Stimulated activated CD4-positive, alpha-beta T cell treated with anti-CD3 and anti-CD28 coated beads, Interleukin-1b, Interleukin-23, amount 100 ng/mL, for 48 hours (primary cell): ENCODE results near the gene BICDL2.
A peak's percentile ranks its signal among the peaks of the same experiment; 100 is the strongest.

ENCODE experiments used
- DNase-seq: peaks from one replicate; pipeline ENCODE4 v3.0.0-alpha.2; 2020

BICDL2 gene

GRCh38 chr16:3007059-3007956 is 29.4 kb downstream of the BICDL2 start:
- no peak for DNase-seq

GRCh38 chr16:3004781-3005284 is 31.9 kb downstream of the BICDL2 start:
- DNase-seq, result no peak

DNA sequence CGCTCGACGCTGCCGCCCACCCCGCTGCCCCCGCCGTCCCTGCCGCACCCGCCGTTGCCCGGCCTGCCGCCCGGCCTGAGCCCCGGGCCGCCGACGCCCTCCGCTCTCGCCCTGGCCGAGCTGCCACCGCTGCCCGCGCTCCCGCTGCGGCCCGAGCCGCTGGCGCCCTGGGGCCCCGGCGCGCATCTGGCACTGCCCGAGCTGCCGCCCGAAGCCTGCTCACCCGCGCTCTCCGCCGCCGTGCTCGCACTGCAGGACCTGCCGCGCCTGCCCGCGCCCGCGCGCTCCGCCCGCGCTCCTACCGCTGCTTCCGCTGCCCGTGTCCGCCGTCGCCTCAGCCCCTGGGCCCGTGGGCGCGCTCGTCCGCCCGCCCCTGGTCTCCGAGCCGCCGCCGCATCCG is 32.4 kb downstream of the BICDL2 start:
- no peak for DNase-seq

DNA sequence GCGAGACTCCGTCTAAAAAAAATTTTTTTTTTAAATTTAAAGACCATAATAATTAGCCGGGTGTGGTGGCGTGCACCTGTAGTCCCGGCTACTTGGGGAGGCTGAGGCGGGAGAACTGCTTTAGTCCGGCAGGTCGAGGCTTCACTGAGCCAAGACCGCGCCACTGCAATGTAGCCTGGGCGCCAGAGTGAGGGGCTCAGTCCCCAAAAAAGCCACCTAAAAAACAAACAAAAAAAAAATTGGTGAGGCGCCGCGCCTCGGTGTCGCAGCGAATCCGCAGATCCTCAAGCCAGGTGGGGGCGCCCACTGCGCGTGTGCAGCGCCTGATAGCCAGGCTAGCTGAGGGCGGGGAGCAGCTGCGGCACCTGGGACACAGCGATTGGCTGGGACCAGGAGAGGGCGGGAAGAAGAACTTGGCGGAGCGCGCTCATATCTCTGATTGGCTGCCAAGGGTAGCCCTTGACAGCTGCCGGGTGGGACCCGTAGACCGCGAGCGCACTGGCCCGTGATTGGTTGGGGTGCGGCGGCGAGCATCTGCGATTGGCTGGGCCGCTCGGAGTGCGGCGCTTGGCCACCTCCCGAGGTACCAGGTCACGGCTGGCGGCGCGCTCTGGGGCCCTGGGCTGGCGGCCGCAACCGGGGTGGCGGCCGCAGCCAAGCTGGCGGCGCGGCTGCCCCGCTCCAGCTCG is 33.0 kb downstream of the BICDL2 start:
- DNase-seq, result peak; percentile 99

DNA sequence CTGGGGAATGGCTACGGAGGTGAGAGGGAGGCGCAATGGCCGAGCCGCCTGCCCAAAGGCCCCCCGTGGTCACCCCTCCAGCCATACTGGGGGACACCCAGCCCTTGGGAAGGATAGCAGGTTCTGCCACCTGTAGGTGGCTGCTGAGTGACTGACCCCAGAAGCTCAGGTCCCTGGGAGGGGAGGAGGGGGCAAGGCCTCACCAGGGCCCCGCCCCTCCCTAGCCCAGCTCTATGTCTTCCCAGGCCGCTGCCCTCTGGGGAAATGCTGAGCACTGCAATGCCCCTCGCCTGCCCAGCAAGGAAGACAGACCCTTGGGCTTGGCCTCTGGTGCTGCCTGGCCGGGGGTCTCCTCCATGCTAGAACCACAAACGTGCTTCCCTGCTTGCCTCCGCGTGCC is 35.4 kb downstream of the BICDL2 start:
- no peak for DNase-seq

GRCh38 chr16:3000540-3000939 is 36.2 kb downstream of the BICDL2 start:
- DNase-seq, result no peak

- no peak for DNase-seq
Observed at GRCh38 chr16:2999929-3000328, 36.8 kb downstream of the BICDL2 start.

- no peak for DNase-seq
Observed at GRCh38 chr16:2996298-2996697, 40.4 kb downstream of the BICDL2 start.

- DNase-seq, result no peak
Observed at GRCh38 chr16:2992383-2993081, 44.2 kb downstream of the BICDL2 start.

DNA sequence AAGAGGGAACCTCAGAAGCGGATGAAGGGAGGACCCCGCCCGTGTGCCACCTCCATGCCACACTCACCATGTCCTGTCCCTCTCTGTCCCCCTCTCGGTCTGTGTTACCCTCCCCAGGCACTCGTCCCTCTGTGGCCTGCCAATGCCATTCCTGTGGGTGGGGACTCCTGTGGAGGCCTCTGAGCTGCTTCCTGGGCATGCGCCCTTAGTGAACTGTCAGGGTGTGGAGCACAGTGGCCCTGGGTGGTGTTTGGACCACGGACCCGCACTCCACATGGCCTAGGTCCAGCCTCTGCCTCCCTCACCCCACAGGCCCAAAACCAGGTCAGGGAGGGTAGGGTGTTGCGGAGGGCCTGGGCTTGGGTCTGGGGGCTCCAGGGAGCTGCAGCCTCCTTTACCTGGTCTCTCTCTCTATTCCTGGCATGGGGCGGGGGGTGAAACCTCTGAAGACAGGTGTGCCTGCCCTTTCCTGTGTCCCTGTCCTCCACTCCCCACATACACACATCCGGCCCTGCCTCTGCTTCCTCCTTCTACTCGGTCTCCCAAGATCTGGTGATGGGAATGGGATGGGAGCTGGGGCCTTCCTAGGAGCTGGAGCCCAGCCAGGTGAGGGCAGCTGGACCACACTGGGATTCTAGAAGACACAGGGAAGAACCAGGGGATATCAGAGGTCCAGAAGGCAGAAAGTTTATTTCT is 45.0 kb downstream of the BICDL2 start:
- DNase-seq, result no peak

DNA sequence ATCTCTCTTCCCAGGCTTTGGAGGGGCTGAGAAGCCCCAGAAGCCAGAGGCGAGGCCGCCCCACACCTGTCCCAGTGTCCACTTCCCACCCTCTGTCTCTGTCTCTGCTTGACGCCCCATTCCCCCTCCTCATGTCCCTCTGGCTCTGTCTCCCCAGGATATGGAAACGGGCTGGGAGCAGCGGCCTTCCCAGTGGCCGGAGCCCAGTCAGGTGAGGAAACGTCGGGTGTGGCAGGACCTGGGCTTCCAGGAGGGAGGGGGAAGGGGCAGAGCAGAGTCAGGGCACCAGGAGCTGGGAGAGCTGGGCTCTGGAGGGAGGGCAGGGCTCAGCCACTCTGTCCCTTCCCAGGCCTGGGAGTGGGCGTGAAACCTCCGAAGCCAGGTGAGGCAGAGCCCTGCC is 45.9 kb downstream of the BICDL2 start:
- no peak for DNase-seq

- no peak for DNase-seq
Observed at GRCh38 chr16:2988590-2989099, 48.1 kb downstream of the BICDL2 start.

DNA sequence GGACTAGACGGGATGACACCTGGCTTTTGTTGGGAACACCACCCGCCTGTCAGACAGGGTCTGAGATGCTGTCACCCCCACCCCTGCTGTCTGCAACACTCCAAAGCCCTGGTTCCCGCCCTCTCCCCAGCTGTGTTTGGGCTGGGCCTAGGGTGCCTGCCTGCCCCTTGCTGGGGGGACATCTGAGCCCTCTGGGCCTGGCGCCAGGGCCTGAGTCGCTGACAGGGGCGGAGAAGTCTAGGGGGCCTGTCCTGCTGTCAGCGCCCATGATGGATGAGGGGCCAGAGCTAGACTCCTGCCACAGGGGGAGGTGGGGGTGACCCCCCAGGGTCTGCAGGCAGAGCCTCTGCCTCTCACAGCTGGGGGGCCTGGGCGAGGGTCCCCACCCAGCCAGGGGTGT is 48.9 kb downstream of the BICDL2 start:
- DNase-seq, result no peak

- no peak for DNase-seq
Observed at GRCh38 chr16:2987286-2987685, 49.5 kb downstream of the BICDL2 start.

- no peak for DNase-seq
Observed at GRCh38 chr16:2986623-2987188, 50.0 kb downstream of the BICDL2 start.

GRCh38 chr16:2985893-2986355 is 50.8 kb downstream of the BICDL2 start:
- DNase-seq, result no peak

- no peak for DNase-seq
Observed at GRCh38 chr16:2985462-2985861, 51.3 kb downstream of the BICDL2 start.

DNA sequence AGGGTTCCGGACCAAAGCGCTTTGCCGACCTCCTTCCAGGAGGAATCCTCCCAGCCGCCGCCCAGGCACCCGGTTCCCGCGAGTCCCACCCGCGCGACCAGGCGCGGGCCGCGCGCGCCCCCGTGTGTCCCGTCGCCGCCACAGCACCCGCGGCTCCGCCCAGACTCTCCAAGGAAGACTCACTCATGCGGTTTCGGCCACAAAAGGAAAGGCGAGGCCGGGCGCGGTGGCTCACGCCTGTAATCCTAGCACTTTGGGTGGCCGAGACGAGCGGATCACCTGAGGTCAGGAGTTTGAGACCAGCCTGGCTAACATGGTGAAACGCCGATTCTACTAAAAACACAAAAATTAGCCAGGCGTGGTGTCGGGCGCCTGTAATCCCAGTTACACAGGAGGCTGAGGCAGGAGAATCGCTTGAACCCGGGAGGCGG is 53.0 kb downstream of the BICDL2 start:
- DNase-seq, result peak; percentile 82

DNA sequence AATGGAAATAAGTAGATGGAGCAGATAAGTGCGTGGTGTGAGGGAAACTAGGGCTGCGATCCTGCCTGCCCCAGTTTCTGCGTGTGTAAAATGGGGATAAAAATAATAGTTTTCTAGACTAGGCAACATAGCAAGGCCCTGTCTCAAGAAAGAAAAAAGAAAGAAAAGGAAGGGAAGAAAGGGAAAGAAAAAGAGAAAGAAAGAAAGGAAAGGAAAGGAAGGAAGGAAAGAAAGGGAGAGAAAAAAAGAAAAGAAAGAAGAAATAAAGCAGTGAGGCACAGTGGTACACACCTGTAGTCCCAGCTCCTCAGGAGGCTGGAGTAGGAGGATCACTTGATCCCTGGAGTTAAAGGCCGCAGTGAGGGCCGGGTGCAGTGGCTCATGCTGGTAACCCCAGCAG is 54.3 kb downstream of the BICDL2 start:
- DNase-seq, result no peak

- DNase-seq, result no peak
Observed at GRCh38 chr16:2981899-2982250, 54.9 kb downstream of the BICDL2 start.

GRCh38 chr16:2981177-2981898 is 55.4 kb downstream of the BICDL2 start:
- DNase-seq, result no peak
